Neural cell (in vitro differentiated cells): ENCODE results near the gene CLSTN2.

Experiments used
- EP300 ChIP-seq: fragments of 450-650 bp; conservative IDR thresholded peaks from 2 replicates; pipeline ENCODE4 v1.6.1; 2014; ENCODE audit warnings: antibody characterized with exemption, mild to moderate bottlenecking, moderate library complexity; ENCODE audit not compliant: poor library complexity, severe bottlenecking
- EZH2 ChIP-seq: fragments of 200-600, 300-800 bp; shearing (Covaris generic), sonication (generic); IDR thresholded peaks from 2 replicates; pipeline ENCODE4 v1.6.1; 2014; ENCODE audit warnings: antibody characterized with exemption, low read length, borderline replicate concordance, mild to moderate bottlenecking; ENCODE audit not compliant: insufficient read depth, poor library complexity, severe bottlenecking
- POLR2AphosphoS5 ChIP-seq: IDR thresholded peaks from 2 replicates; pipeline ENCODE4 v1.6.1; 2012
- RAD21 ChIP-seq: fragments of 450-650 bp; conservative IDR thresholded peaks from 2 replicates; pipeline ENCODE4 v1.6.1; 2014; ENCODE audit warnings: antibody characterized with exemption, mild to moderate bottlenecking, moderate library complexity
- SMC3 ChIP-seq: fragments of 450-650 bp; conservative IDR thresholded peaks from 2 replicates; pipeline ENCODE4 v1.6.1; 2014; ENCODE audit warnings: antibody characterized with exemption, mild to moderate bottlenecking, moderate library complexity; ENCODE audit not compliant: poor library complexity
- TAF1 ChIP-seq: IDR thresholded peaks from 2 replicates; pipeline ENCODE4 v1.6.1; 2012; ENCODE audit warnings: low read depth
- TF ChIP-seq, protein P1 (sequence below): fragments of 450-650 bp; IDR thresholded peaks from 2 replicates; pipeline ENCODE4 v1.5.1; 2014; ENCODE audit warnings: antibody characterized with exemption, mild to moderate bottlenecking, moderate library complexity; ENCODE audit not compliant: poor library complexity, severe bottlenecking
- TF ChIP-seq, protein P2 (sequence below): IDR thresholded peaks from 2 replicates; pipeline ENCODE4 v1.6.1; 2012; ENCODE audit warnings: borderline replicate concordance

DNA sequence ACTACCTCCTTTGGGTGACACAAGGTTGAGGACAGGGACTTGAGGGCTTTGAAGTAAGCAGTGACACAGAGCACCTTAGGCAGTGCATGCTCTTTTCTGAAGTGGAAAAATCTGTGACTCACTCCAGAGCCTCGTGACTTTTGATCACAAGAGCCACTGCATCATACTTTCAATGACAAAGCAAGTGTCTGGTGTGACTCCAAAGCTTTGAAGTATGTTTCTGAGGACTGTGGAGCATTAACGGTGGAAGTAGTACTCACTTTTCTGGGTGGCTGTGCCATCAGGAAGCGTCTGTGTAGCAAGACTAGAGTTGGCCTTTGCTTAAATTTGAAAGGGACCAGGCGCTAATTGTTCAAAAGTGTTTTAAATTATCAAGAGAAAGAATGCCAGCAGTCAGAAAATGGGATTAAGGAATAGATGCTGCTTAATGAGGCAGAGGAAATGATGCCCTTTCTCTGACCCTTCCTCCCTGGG is 532.2 kb downstream of the CLSTN2 start:
- TF ChIP-seq, protein P1, sequence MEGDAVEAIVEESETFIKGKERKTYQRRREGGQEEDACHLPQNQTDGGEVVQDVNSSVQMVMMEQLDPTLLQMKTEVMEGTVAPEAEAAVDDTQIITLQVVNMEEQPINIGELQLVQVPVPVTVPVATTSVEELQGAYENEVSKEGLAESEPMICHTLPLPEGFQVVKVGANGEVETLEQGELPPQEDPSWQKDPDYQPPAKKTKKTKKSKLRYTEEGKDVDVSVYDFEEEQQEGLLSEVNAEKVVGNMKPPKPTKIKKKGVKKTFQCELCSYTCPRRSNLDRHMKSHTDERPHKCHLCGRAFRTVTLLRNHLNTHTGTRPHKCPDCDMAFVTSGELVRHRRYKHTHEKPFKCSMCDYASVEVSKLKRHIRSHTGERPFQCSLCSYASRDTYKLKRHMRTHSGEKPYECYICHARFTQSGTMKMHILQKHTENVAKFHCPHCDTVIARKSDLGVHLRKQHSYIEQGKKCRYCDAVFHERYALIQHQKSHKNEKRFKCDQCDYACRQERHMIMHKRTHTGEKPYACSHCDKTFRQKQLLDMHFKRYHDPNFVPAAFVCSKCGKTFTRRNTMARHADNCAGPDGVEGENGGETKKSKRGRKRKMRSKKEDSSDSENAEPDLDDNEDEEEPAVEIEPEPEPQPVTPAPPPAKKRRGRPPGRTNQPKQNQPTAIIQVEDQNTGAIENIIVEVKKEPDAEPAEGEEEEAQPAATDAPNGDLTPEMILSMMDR, result no peak
- TF ChIP-seq TAF1 (no peak), EP300 (no peak), EZH2 (no peak), SMC3 (no peak), RAD21 (no peak), POLR2AphosphoS5 (no peak)
- TF ChIP-seq, protein P2, sequence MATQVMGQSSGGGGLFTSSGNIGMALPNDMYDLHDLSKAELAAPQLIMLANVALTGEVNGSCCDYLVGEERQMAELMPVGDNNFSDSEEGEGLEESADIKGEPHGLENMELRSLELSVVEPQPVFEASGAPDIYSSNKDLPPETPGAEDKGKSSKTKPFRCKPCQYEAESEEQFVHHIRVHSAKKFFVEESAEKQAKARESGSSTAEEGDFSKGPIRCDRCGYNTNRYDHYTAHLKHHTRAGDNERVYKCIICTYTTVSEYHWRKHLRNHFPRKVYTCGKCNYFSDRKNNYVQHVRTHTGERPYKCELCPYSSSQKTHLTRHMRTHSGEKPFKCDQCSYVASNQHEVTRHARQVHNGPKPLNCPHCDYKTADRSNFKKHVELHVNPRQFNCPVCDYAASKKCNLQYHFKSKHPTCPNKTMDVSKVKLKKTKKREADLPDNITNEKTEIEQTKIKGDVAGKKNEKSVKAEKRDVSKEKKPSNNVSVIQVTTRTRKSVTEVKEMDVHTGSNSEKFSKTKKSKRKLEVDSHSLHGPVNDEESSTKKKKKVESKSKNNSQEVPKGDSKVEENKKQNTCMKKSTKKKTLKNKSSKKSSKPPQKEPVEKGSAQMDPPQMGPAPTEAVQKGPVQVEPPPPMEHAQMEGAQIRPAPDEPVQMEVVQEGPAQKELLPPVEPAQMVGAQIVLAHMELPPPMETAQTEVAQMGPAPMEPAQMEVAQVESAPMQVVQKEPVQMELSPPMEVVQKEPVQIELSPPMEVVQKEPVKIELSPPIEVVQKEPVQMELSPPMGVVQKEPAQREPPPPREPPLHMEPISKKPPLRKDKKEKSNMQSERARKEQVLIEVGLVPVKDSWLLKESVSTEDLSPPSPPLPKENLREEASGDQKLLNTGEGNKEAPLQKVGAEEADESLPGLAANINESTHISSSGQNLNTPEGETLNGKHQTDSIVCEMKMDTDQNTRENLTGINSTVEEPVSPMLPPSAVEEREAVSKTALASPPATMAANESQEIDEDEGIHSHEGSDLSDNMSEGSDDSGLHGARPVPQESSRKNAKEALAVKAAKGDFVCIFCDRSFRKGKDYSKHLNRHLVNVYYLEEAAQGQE, result no peak
